GM18873 (cell line): ENCODE measurements around the gene BRCA2.

ENCODE experiments used
- ATAC-seq: cut with Tn5 transposase; IDR thresholded peaks from one replicate; pipeline ENCODE4 v1.9.1; 2021; ENCODE audit warnings: mild to moderate bottlenecking, moderate library complexity, moderate number of reproducible peaks; ENCODE audit not compliant: unreplicated experiment, low FRiP score

The BRCA2 gene, protein sequence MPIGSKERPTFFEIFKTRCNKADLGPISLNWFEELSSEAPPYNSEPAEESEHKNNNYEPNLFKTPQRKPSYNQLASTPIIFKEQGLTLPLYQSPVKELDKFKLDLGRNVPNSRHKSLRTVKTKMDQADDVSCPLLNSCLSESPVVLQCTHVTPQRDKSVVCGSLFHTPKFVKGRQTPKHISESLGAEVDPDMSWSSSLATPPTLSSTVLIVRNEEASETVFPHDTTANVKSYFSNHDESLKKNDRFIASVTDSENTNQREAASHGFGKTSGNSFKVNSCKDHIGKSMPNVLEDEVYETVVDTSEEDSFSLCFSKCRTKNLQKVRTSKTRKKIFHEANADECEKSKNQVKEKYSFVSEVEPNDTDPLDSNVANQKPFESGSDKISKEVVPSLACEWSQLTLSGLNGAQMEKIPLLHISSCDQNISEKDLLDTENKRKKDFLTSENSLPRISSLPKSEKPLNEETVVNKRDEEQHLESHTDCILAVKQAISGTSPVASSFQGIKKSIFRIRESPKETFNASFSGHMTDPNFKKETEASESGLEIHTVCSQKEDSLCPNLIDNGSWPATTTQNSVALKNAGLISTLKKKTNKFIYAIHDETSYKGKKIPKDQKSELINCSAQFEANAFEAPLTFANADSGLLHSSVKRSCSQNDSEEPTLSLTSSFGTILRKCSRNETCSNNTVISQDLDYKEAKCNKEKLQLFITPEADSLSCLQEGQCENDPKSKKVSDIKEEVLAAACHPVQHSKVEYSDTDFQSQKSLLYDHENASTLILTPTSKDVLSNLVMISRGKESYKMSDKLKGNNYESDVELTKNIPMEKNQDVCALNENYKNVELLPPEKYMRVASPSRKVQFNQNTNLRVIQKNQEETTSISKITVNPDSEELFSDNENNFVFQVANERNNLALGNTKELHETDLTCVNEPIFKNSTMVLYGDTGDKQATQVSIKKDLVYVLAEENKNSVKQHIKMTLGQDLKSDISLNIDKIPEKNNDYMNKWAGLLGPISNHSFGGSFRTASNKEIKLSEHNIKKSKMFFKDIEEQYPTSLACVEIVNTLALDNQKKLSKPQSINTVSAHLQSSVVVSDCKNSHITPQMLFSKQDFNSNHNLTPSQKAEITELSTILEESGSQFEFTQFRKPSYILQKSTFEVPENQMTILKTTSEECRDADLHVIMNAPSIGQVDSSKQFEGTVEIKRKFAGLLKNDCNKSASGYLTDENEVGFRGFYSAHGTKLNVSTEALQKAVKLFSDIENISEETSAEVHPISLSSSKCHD (N-terminal part only)

DNA sequence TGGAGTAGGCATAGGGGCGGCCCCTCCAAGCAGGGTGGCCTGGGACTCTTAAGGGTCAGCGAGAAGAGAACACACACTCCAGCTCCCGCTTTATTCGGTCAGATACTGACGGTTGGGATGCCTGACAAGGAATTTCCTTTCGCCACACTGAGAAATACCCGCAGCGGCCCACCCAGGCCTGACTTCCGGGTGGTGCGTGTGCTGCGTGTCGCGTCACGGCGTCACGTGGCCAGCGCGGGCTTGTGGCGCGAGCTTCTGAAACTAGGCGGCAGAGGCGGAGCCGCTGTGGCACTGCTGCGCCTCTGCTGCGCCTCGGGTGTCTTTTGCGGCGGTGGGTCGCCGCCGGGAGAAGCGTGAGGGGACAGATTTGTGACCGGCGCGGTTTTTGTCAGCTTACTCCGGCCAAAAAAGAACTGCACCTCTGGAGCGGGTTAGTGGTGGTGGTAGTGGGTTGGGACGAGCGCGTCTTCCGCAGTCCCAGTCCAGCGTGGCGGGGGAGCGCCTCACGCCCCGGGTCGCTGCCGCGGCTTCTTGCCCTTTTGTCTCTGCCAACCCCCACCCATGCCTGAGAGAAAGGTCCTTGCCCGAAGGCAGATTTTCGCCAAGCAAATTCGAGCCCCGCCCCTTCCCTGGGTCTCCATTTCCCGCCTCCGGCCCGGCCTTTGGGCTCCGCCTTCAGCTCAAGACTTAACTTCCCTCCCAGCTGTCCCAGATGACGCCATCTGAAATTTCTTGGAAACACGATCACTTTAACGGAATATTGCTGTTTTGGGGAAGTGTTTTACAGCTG is at the start of gene BRCA2, which contains the start of gene ZAR1L:
Gene BRCA2, plus strand, starts transcription at position 271 of the 790 bp plus-strand sequence. CDS start 953 bp downstream, outside the sequence.
Gene ZAR1L, minus strand, starts transcription at position 126 of the 790 bp plus-strand sequence. CDS start 3,438 bp downstream, outside the sequence.
- peak; percentile 91 for ATAC-seq

DNA sequence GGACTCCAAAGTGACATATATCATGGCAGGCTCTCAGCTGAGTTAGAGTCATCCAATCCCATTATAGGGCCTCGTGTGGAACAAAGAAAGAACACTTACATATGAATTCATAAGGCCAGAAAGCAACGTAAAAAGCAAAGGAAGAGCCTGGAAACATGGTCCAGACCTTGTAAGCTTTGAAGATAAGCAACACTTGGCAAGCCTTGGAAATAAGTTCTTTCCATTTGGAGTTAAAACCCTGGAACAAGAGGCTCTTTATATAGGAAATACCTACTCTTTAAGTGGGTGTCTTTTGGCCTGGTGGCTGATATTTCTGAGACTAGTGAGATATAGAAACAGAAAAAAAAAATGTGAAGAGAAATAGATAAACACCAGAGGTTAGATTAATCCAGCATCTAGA is 49.6 kb upstream of the BRCA2 start:
- no peak for ATAC-seq

DNA sequence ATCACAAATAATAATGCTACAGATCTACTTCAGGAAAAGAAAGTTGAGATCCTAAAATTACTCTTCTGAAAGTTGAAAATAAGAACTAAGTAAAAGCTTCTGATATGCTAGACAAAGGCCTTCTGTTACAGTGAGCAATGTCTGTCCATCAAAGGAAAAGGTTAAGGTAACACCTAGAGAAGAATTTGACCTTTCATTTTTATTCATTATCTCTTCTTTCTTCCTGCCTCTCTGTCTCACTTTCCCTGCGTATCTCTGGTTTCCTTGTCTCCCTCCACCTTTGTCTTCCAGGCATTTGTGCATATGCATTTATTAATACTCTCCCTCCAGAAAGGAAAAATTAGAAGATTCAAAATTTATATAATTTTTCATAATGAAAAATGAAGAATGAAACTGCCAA is 49.2 kb upstream of the BRCA2 start:
- no peak for ATAC-seq

DNA sequence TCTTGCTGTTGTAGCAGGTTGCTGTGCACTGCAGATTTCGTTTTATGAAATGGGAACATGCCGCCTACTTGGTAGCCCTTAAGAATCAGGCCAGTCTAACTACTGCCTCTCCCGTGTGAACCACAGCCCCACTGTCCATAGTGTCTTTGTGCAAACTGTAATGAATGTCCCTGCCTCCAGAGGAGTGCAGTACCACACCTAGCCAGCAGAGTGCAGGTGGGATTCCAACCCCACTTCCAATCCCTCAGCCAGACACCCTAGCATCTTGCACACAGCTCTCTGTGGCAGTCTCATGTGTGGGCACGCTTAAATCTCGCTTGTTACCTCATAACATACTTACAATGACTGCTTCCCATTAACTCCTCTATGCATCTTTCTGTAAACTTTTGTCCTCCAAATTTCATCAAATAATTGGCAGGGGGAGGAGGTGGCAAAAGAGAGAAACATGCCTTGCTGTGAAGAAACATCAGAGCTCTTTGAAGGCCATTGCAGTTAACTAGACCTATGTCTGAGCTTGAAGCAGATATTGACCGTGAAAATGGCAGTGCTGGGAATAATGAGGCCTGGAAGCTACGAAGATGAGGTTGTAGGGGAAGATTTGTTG is 47.4 kb upstream of the BRCA2 start:
- ATAC-seq, result peak; percentile 94

DNA sequence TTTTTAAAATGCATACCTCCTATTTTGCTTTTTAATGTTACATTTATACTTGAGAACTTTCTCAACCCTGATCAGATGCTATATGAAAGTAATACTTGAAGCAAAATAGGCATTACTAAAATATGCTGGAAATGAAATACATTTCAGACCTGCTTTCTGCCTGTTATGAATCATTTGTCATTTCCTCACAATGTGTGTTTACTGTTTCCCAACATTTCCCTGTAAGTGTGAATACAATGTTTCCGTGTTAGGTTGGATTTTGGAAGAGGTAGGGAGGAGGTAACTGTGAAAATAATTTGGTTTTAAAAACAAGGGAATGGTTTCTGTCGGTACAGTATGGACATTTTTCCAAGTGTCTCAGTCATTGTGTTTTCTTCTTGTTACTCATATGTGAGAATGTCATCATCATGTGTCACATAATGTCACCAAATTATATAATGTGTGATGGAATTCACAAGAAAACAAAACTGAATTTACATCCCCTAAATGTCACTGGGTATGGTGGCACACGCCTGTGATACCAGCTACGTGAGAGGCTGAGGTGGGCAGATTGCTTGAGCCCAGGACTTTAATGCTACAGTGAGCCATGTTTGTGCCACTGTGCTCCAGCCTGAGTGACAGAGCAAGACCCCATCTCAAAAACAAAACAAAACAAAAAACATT is 43.2 kb upstream of the BRCA2 start:
- no peak for ATAC-seq

DNA sequence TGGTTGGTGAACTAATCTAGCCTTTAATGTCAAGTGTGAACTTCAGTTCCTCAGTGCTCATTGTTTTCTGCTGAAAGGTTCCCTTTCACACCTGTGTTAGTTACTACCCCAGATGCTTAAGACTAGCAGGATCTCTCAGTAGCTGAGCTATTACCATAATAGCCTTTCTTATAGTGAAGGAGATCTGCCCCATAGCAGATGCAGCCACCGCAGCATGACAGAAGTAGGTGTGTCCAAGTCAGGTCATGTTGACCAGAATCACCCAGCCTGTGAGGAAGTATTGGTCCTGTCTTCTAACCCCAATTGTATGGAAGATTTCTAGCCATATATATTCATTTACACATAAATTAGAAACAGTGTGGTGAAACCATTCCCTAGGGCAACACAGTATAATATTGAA is 37.5 kb upstream of the BRCA2 start:
- no peak for ATAC-seq

DNA sequence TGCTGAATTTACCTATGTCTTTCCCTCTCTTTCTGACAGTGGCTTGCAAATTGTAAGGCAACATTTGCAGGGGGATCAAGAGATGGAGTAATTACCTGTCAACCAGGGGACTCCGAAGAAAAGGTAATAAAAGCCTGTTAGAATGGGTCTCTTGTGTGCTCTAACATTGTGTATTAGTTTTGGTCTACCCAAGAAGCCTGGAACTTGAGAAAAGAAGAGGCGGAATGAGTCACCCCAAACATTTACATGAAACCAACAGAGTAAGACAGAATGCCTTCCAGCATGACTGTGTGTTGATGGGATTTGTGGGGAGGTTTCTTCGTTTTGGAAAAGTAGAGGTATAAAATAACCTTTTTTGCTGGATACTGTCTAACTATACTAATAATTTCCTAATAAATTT is 36.9 kb upstream of the BRCA2 start:
- no peak for ATAC-seq

DNA sequence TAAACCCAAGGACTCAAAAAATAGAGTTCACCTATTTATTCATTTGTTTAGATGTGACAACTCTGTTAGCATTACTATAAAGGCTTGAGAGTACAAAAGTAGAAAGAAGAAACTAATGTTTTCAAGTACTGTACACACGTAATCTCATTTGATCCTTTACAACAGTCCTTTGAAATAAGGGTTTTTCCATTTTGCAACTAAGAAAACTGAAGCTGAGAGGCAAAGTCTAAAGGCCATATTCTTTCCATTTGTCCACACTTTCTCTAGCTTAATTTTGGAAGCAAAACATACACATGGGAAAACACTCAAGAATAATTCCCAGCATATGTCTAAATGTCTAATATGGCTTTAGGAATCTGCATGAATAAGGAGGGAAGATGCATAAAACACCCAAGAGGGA is 34.2 kb upstream of the BRCA2 start:
- ATAC-seq, result no peak

DNA sequence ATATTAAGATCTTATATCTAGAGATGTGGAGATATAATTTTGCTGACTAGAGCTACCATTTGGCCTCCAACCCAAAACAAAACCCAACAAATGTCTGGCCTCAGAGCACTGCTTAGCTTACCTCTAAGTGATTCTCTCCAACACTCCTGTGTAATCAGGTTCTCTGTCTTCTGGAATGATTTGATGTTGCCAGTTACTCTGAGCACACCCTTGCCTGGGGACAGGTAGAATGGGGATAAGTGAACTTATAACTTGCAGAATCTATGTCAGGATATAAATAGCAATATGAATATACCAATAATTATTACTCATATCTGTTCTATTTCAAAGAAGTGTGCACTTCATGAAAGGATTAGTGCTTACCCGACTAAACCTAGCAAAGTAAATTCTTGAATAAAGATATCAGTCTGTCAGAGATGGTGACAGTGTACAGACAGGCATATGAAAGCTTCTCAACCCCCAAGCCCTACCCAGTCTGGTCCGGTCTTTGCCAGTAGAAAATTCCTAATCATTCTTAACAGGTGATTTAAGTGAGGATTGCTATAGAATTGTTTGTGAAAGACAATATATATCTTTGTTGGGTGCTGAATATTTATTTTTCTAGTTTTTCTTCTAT is 33.1 kb upstream of the BRCA2 start:
- no peak for ATAC-seq

DNA sequence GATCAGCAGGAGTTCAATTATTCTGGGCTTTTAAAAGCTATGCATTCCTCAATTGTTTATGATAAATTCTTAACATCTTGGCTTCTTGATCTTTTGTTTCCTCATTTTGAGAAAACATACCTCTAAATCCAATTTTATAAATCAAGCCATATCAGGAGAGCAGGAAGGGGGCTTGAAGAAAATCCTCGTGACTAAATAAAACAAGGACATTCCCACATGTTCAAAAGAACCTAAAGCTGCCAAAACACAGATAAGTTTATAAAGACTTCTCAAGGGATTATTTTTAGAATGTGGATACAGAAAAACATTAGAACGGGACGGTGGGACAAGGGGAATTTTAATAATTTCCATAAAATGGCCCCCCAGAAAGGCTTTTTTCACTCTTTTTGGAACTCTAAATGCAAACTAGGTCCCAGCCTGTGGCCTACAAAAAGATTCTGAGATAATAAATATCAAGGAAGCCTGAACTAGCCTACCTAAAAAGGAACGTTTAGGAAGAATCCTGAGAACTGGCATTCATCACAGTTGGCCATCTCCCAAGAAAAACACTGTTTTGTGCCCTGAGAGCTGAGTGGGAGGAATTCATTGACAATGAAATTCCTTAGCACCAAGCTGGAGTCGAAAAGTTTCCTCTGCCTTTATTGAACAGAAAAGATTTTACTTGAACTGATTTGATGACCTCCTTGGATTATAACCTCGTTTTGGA is 30.2 kb upstream of the BRCA2 start:
- ATAC-seq, result no peak

DNA sequence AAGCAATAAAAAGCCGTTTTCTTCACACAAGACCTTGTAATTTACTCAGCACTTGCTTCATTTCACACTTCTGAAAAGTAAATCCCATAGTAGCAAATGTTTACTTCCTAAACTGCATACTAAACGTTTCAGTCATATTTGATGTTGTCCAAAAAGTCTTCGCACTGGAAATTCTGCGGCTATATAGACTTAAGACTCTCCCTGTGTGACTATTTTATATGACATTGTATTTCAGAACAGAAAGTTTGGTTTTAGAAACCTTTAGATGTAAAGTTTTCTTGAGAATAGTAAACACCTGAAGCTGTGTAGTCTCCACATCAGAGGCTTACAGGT is 29.7 kb upstream of the BRCA2 start:
- ATAC-seq, result no peak

DNA sequence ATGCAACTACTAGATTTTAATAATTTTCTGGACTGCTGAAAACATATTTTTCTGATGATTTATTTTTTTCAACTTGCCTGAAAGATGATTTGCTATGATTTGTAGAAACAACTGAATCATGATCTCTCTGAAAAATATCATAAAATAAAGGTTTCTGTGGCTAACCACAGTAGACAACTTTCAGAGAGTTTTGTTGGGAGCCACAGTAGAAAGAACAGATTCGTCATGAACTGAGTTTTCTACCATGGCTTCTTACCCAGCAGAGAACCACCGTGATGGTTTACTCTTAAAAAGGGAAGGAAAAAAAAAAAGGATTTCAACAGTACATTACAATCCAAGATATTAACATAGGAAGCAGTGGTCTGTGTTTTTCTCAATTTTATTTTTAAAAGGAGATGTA is 18.1 kb upstream of the BRCA2 start:
- ATAC-seq, result no peak

DNA sequence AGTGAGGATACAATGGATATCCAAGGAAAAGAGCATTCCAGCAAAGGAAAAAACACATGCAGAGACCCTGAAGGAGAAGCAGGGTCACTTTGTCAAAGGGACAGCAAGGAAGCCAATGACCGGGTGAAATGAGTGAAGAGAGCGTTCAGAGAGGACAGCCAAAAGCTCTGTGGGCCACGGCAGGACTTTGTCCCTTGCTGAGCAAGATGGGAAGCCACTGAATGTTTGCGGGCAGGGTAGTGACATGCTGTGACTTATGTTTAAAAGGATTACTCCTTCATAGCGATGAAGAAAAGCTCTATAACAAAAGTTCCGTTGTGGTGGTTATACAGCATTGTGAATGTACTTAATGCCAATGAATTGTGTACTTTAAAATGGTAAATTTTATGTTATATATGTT is 16.6 kb upstream of the BRCA2 start:
- ATAC-seq, result no peak

DNA sequence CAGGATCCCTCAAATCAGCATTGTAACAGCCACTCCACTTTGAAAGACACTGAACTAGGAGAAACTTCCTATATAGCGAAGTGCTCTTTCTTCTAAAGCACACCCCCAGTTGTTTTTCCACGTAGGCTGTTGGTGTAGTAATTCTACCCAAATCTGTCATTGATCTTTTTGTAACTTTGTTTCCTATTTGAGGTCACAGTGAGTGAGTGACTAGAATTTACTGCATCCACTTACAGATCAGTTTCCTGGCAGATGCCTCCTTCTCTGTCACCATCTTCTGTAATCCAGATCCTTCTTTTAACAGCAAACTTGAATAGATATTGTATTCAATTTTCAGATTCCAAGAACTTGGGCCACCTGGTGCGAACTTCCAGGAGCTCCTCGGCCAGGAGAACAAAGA is 15.4 kb upstream of the BRCA2 start:
- ATAC-seq, result no peak

DNA sequence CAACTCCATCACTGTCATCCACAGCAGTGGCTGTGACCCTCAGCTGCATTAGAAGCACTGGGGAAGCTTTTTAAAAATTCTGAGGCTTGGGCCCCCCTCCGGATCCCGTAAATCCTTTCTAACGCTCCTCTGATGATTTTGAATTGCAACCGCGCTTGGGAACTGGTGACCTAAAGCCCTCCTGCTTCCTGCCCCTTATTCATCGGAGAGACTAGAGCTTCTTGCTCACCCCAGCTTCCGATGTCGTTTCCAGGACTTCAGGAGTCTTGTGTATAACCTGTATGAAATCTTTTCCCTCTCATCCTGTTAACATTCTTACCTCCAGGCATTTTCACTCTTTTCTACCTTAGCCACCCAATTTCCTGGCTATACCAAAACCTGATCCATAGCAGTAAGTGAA is 14.9 kb upstream of the BRCA2 start:
- no peak for ATAC-seq

DNA sequence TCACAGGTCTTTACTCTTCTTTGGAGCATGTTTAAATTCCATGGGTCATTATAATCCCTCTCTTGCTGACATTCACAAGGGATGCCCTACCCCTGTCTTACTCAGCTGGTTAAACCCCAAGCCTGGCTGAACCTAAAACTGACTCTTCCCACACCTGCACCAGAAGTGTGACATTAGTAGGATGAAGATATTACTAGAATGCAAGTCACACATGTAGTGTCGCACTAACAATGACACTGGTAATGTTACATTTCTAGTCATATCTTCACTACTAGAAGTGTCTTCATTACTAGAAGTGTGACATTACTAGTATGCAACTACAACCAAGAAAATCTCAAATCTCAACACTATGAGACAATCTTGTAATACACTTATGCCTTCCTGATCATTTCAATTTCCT is 14.4 kb upstream of the BRCA2 start:
- ATAC-seq, result no peak

DNA sequence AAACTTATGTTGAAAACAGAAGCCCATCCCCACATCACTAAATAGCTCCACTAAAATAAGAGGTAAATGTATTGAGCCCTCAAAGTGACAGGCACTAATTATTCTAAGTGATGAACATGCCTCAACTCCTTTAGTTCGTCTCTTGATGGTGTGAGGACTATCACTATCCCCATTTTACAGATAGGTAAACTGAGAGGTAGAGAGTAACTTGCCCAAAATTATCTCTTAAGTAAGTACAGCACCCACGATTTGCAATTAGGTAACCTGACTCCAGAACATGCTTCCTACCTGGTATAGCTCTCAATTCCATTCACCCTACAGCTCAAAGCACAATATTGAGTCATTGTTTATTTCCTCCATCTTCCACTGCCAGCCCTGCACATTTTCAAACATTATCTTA is 12.8 kb upstream of the BRCA2 start:
- no peak for ATAC-seq

DNA sequence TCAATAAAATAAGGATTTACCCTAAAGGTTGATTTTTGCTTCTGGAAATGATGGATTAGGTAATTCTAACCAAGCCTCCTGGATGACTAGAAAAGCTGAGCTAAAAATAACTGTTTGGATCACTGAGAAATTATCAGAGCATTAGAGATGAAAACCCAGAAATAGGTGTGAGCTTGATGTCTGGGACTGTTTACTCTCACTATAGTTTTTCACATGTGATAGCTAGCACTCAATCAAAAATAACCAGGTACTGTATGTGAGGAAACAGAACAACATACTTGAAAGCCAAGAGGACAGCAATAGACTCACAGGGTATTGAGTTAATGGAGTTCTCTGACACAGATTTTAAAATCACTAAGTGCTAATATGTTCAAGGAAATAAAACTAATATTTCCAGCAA is 9.7 kb upstream of the BRCA2 start:
- ATAC-seq, result no peak
